K562 (cell line): ENCODE data around the gene RMC1. TPM values are rescaled to one million over a fixed set of nuclear protein-coding genes. Genes with fewer than 3 reads are reported as not detected.

Experiments used
- ATAC-seq: fragments of 200-7000 bp; cut with Tn5 transposase; 3 replicates; pipeline ENCODE4 v1.9.1; 2020; ENCODE audit warnings: moderate library complexity
- BruUV-seq: library from RNA; stranded (reverse); fragments of 400-500 nt; replicated peaks from 2 replicates; lab custom pipeline; 2021; lab: Mats Ljungman, UMichigan
- CTCF ChIA-PET: fragments of 300-600 bp; formaldehyde crosslinking; extraction: SDS; loops from one replicate; lab custom pipeline; 2021; ENCODE audit warnings: low intra/inter-chr PET ratio; lab: Yijun Ruan, JAX
- POLR2A ChIA-PET: fragments of 300-600, 350-650 bp; sonication (Branson Sonifier 250); formaldehyde crosslinking; extraction: SDS; loops from one replicate; lab custom pipeline; 2021; ENCODE audit warnings: antibody characterized with exemption, inconsistent platforms; lab: Yijun Ruan, JAX
- DNase-seq, 4 experiments: peaks; one replicate each; pipeline versions ENCODE4 v3.0.0 to v3.0.0-alpha.2; 2011 to 2018; ENCODE audit warnings: low spot score in 3 of 4, mixed read lengths in 3 of 4; ENCODE audit errors: extremely low read depth in 1 of 4
- FAIRE-seq: peaks from 2 replicates; lab custom pipeline; 2011; peaks lifted over from hg19 to GRCh38; lab: Jason Lieb, UNC
- H2AFZ ChIP-seq: 2 replicates; pipeline ENCODE4 v1.6.0; 2011; ENCODE audit warnings: low read depth, low read length, control low read depth, inconsistent platforms
- H3K27ac ChIP-seq: fragments of 200-600 bp; 3 replicates; pipeline ENCODE4 v1.8.0; 2011; ENCODE audit warnings: low read depth, mild to moderate bottlenecking, control low read depth, inconsistent platforms, low read length, moderate library complexity, mixed read lengths; ENCODE audit errors: extremely low read depth
- H3K27me3 ChIP-seq, 2 experiments: fragments of 300-600 bp in 1 of 2; 2 replicates in 1 of 2; 3 replicates in 1 of 2; pipeline versions ENCODE4 v1.6.0 to v1.8.0; 2011; ENCODE audit warnings: inconsistent platforms in 2 of 2, low read length in 2 of 2, mild to moderate bottlenecking in 1 of 2, mixed read lengths in 1 of 2, moderate library complexity in 1 of 2; ENCODE audit not compliant: control insufficient read depth in 2 of 2, insufficient read depth in 2 of 2
- H3K36me3 ChIP-seq: fragments of 300-600 bp; 3 replicates; pipeline ENCODE4 v1.8.0; 2011; ENCODE audit warnings: mild to moderate bottlenecking, low read length, inconsistent platforms; ENCODE audit not compliant: control insufficient read depth, insufficient read depth
- H3K4me1 ChIP-seq, 2 experiments: fragments of 200-600 bp in 1 of 2; replicated peaks in 1 of 2; 2 replicates in 1 of 2; 3 replicates in 1 of 2; pipeline versions ENCODE4 v1.5.1 to v1.8.0; 2011; ENCODE audit warnings: inconsistent platforms in 2 of 2, low read length in 2 of 2, mild to moderate bottlenecking in 1 of 2, mixed read lengths in 1 of 2, moderate library complexity in 1 of 2; ENCODE audit not compliant: control insufficient read depth in 2 of 2, insufficient read depth in 2 of 2
- H3K4me2 ChIP-seq: 2 replicates; pipeline ENCODE4 v1.6.1; 2011; ENCODE audit warnings: low read length, control low read depth, inconsistent platforms, mixed read lengths; ENCODE audit not compliant: insufficient read depth
- H3K4me3 ChIP-seq: fragments of 200-600 bp; sonication (generic), shearing (Covaris generic); 2 replicates; pipeline ENCODE4 v1.5.1; 2016; ENCODE audit warnings: control low read depth, inconsistent platforms
- H3K79me2 ChIP-seq: fragments of 200-600 bp; 3 replicates; pipeline ENCODE4 v1.8.0; 2011; ENCODE audit warnings: low read length, inconsistent platforms; ENCODE audit not compliant: control insufficient read depth, insufficient read depth
- H3K9ac ChIP-seq, 2 experiments: 2 replicates each; pipeline versions ENCODE4 v1.6.0 to v1.6.1; 2011; ENCODE audit warnings: low read depth in 2 of 2, low read length in 2 of 2, control low read depth in 1 of 2, inconsistent platforms in 1 of 2, mild to moderate bottlenecking in 1 of 2, mixed read lengths in 1 of 2; ENCODE audit not compliant: insufficient read depth in 1 of 2
- H3K9me1 ChIP-seq: one replicate; pipeline ENCODE4 v1.6.0; 2011; ENCODE audit warnings: inconsistent platforms, mild to moderate bottlenecking, low read length, moderate library complexity; ENCODE audit not compliant: control insufficient read depth, insufficient read depth
- H3K9me3 ChIP-seq: replicated peaks from 2 replicates; pipeline ENCODE4 v1.5.1; 2011; ENCODE audit warnings: low read depth, low read length, inconsistent platforms; ENCODE audit not compliant: control insufficient read depth, insufficient read depth
- H4K20me1 ChIP-seq: replicated peaks from 2 replicates; pipeline ENCODE4 v1.6.1; 2011; ENCODE audit warnings: low read length, inconsistent platforms, mixed read lengths; ENCODE audit not compliant: control insufficient read depth, insufficient read depth
- ARID2 ChIP-seq: fragments of 450-650 bp; IDR thresholded peaks from 2 replicates; pipeline ENCODE4 v1.6.1; 2017; ENCODE audit warnings: antibody characterized with exemption, mild to moderate bottlenecking
- BCL6 ChIP-seq: fragments of 250-450 bp; sonication (Bioruptor Pico); IDR thresholded peaks from 2 replicates; pipeline ENCODE4 v1.4.0; 2020
- BRD9 ChIP-seq: fragments of 450-650 bp; IDR thresholded peaks from 2 replicates; pipeline ENCODE4 v1.6.1; 2018; ENCODE audit warnings: low read depth; ENCODE audit not compliant: partially characterized antibody
- BRF1 ChIP-seq: IDR thresholded peaks from 3 replicates; pipeline ENCODE4 v1.6.1; 2011; ENCODE audit warnings: borderline replicate concordance, mild to moderate bottlenecking; ENCODE audit not compliant: insufficient read length; ENCODE audit errors: extremely low read depth
- CBFA2T3 ChIP-seq: fragments of 450-650 bp; IDR thresholded peaks from 2 replicates; pipeline ENCODE4 v1.6.1; 2017
- ELF4 ChIP-seq: fragments of 450-650 bp; formaldehyde crosslinking; IDR thresholded peaks from 2 replicates; pipeline ENCODE4 v1.4.0; 2022; ENCODE audit warnings: missing genetic modification characterization
- GATAD2B ChIP-seq: fragments of 450-650 bp; IDR thresholded peaks from 2 replicates; pipeline ENCODE4 v1.6.1; 2017; ENCODE audit warnings: mild to moderate bottlenecking, borderline replicate concordance
- ILK ChIP-seq: fragments of 450-650 bp; IDR thresholded peaks from 2 replicates; pipeline ENCODE4 v1.6.1; 2016; ENCODE audit warnings: missing genetic modification characterization, low read depth, mild to moderate bottlenecking, missing compliant biosample characterization, moderate library complexity, borderline replicate concordance
- MCM7 ChIP-seq, 2 experiments: fragments of 450-650 bp; IDR thresholded peaks; 2 replicates each; pipeline ENCODE4 v1.6.1; 2016 to 2018
- NCOA4 ChIP-seq: fragments of 450-650 bp; IDR thresholded peaks from 2 replicates; pipeline ENCODE4 v1.6.1; 2018; ENCODE audit warnings: mild to moderate bottlenecking; ENCODE audit not compliant: partially characterized antibody
- RBM22 ChIP-seq: fragments of 200-400 bp; formaldehyde crosslinking; IDR thresholded peaks from 2 replicates; pipeline ENCODE4 v1.6.1; 2018; ENCODE audit warnings: low read length, low read depth; ENCODE audit not compliant: poor library complexity, severe bottlenecking
- ZNF212 ChIP-seq: fragments of 450-650 bp; formaldehyde crosslinking; IDR thresholded peaks from 2 replicates; pipeline ENCODE4 v1.4.0; 2020; ENCODE audit warnings: mild to moderate bottlenecking
- ZNF408 ChIP-seq: fragments of 250-450 bp; sonication (Bioruptor Pico); IDR thresholded peaks from 2 replicates; pipeline ENCODE4 v1.4.0; 2020; ENCODE audit warnings: low read depth, mild to moderate bottlenecking, moderate library complexity
- ZNF584 ChIP-seq: fragments of 200-800 bp; sonication (Bioruptor generic); IDR thresholded peaks from 2 replicates; pipeline ENCODE4 v1.6.1; 2016; ENCODE audit warnings: low read depth, mild to moderate bottlenecking, missing genetic modification characterization, missing compliant biosample characterization
- ZNF589 ChIP-seq: fragments of 200-800 bp; sonication (Bioruptor generic); IDR thresholded peaks from 2 replicates; pipeline ENCODE4 v1.6.1; 2016; ENCODE audit warnings: low read depth, missing genetic modification characterization, missing compliant biosample characterization
- ZNF668 ChIP-seq: fragments of 250-450 bp; sonication (Bioruptor Pico); IDR thresholded peaks from 2 replicates; pipeline ENCODE4 v1.8.0; 2022; ENCODE audit warnings: mild to moderate bottlenecking, inconsistent platforms
- WGBS: fragments of 100-300 bp; shearing (Covaris generic); methylation state at CpG from one replicate; pipeline ENCODE4 v1.1.6; 2016; ENCODE audit warnings: low coverage, mixed read lengths; ENCODE audit not compliant: insufficient coverage; ENCODE audit errors: missing lambda C conversion rate; 5-methylcytosine and 5-hydroxymethylcytosine counted together
- in situ Hi-C: fragments of 300-500 bp; cut with MboI; formaldehyde crosslinking; loops from 4 replicates; pipeline ENCODE4 v1.15.0; 2018; ENCODE audit warnings: inconsistent platforms, mixed read lengths
- intact Hi-C: fragments of 100-400 bp; cut with micrococcal nuclease; formaldehyde crosslinking; loops from 2 replicates; pipeline ENCODE4 v1.14.2; 2022
- polyA plus RNA-seq, 8 experiments: library from polyadenylated mRNA; depleted of rRNA in 4 of 8; stranded (reverse) in 5 of 8; unstranded in 3 of 8; fragments of >200 nt; fragmentation: Nextera tagmentation in 2 of 8; fragmentation: Illumina TruSeq in 1 of 8; extraction: Ambion mirVana in 2 of 8; extraction: Trizol in 1 of 8; gene quantifications; 2 replicates each; pipeline versions ENCODE4 v1.2.1 to v1.2.3, GENCODE V29; 2011 to 2014; ENCODE audit warnings: inconsistent platforms in 1 of 8, missing spikeins in 1 of 8
- total RNA-seq, 7 experiments: library from RNA; depleted of rRNA in 6 of 7; stranded (reverse); fragments of >200 nt in 6 of 7; fragmentation: Illumina TruSeq in 2 of 7; extraction: Trizol in 2 of 7; gene quantifications; 2 replicates each; pipeline versions ENCODE4 v1.2.1 to v1.2.3, GENCODE V29; 2011 to 2021; ENCODE audit warnings: low replicate concordance in 1 of 7
- TF ChIP-seq, protein P1 (sequence below): sonication (generic); formaldehyde crosslinking; IDR thresholded peaks from 2 replicates; pipeline ENCODE4 v1.8.1; 2022; ENCODE audit warnings: missing genetic modification reagents
- TF ChIP-seq, protein P2 (sequence below): fragments of 250-450 bp; sonication (Bioruptor Pico); IDR thresholded peaks from 2 replicates; pipeline ENCODE4 v1.8.0; 2022; ENCODE audit warnings: moderate library complexity, mild to moderate bottlenecking, inconsistent platforms
- TF ChIP-seq, protein P3 (sequence below): IDR thresholded peaks from 2 replicates; pipeline ENCODE4 v1.6.1; 2011; ENCODE audit not compliant: insufficient read length; ENCODE audit errors: extremely low read depth

Gene RMC1
- total and polyA plus RNA-seq, 9 of the 15 experiments (the other 6 are each of a cell fraction or from before 2014, with no cell fraction given): 7.5 to 42.4 (median 35.5) TPM

DNA sequence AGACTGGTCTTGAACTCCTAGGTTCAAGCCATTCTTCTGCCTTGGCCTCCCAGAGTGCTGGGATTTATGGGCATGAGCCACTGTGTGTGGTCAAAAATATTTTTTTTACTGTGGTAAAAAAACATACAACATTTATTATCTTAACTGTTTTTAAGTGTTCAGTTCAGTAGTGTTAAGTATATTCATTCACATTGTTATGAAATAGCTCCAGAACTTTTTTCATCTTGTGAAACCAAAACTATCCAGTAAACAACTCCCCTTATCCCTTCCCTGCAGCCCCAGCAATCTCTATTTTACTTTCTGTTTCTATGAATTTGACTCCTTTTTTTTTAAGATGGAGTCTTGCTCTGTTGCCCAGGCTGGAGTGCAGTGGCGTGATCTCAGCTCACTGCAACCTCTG is 9.3 kb downstream of the RMC1 start:
- no peak for DNase-seq
- Histone ChIP-seq H4K20me1 (no peaks in the 10 kb centered on the region), H2AFZ (no peak overlapping the region), H3K27me3 (no peaks in the 10 kb centered on the region), H3K79me2 (no peaks in the 10 kb centered on the region), H3K9me1 (no peaks in the 10 kb centered on the region), H3K36me3 (peaks cover 66% of the 10 kb centered on the region), H3K4me1 (no peaks in the 10 kb centered on the region; a peak in 1 of 5 replicates), H3K4me2 (no peak overlapping the region)
- 91% methylated on average over 1 of the region's 1 CpG for WGBS
- in situ Hi-C loops: no loop called here
- POLR2A ChIA-PET: interaction anchor here (1.5 kb wide), 1 partner anchor 16 kb away, joined by 4 read pairs; no protein-coding TSS in a partner anchor
- BruUV-seq: no TSS peak
- TF ChIP-seq MCM7 (IDR thresholded peaks at IDR 0.05) (no peak), ZNF668 (no peak), CBFA2T3 (no peak), BCL6 (no peak), ILK (tag) (no peak), ZNF212 (CRISPR knock-in tag) (no peak), ZNF584 (no peak), NCOA4 (no peak), BRF1 (no peak), GATAD2B (no peak), BRD9 (no peak), ARID2 (no peak), ZNF408 (no peak), ELF4 (CRISPR knock-in tag) (no peak), ZNF589 (no peak), RBM22 (no peak)
- TF ChIP-seq, protein P1, sequence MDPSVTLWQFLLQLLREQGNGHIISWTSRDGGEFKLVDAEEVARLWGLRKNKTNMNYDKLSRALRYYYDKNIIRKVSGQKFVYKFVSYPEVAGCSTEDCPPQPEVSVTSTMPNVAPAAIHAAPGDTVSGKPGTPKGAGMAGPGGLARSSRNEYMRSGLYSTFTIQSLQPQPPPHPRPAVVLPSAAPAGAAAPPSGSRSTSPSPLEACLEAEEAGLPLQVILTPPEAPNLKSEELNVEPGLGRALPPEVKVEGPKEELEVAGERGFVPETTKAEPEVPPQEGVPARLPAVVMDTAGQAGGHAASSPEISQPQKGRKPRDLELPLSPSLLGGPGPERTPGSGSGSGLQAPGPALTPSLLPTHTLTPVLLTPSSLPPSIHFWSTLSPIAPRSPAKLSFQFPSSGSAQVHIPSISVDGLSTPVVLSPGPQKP (CRISPR knock-in tag): no peak
- TF ChIP-seq, protein P2, sequence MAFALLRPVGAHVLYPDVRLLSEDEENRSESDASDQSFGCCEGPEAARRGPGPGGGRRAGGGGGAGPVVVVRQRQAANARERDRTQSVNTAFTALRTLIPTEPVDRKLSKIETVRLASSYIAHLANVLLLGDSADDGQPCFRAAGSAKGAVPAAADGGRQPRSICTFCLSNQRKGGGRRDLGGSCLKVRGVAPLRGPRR (CRISPR knock-in tag): no peak
- TF ChIP-seq, protein P3, sequence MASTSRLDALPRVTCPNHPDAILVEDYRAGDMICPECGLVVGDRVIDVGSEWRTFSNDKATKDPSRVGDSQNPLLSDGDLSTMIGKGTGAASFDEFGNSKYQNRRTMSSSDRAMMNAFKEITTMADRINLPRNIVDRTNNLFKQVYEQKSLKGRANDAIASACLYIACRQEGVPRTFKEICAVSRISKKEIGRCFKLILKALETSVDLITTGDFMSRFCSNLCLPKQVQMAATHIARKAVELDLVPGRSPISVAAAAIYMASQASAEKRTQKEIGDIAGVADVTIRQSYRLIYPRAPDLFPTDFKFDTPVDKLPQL: no peak
- TF ChIP-seq, all 486 proteins: peak for 0
- H3K9me3 ChIP-seq: no peaks in the 10 kb centered on the region
- no peak overlapping the region for H3K9ac ChIP-seq
- no peak overlapping the region for H3K4me3 ChIP-seq
- intact Hi-C loops: no loop called here
- FAIRE-seq: no peak
- no peak for ATAC-seq
- no peak overlapping the region for H3K27ac ChIP-seq
- CTCF ChIA-PET: no interaction called here
